ENCODE data around the gene OBSL1.
A peak's percentile ranks its signal among the peaks of the same experiment; 100 is the strongest.

OBSL1 gene

DNA sequence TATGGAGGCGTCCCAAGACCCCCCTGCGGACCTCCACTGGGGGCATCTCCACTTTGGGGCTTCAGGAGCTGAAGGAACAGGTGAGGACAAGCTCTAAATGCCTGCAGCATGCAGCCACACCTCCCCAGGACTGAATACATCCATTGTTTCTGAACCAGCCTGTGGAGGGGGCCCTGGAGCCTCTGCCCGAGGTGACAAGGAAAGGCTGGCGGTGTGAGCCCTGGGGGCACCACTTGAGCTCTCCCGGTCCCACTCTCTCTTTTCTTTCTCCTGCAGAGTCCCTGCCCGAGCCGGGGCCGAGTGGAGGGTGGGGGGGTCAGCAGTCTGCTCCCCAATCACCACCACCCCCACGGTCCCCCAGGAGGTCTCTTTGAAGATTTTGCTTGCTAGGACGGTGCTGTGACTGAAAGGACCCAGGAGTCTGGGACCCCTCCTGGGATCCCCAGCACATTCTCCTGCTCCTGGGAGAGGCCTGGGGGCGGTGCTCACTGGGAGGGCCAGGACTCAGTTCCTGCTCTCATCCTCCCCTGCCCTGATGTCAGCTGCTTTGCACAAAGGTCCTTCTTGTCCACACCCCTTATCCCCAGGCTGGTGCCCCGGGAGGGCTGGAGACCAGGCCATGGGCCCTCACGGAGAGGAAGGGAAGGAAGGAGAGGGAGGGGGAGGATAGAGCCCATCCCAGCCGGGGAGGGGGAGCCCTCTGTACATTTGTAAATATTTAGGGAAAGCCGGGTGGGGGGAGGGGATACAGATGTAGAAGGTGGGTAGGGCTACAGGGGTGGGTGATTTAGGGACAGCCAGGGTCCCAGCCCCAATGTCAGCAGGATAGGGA, 33.5 kb downstream of the OBSL1 start:
- peaks cover 18 to 23% of the 10 kb centered on the region in 2 donors for H3K4me1 ChIP-seq (ENCODE audit: control insufficient read depth in 2 of 2, insufficient read depth in 1 of 2, low read depth in 1 of 2, low read length in 2 of 2)
- peak overlapping the region; percentile 96 for H2AK5ac ChIP-seq (ENCODE audit: low read depth, low read length)
- H3K27ac ChIP-seq (replicated peaks; ENCODE audit: low read length), result no peak overlapping the region
- peak overlapping the region; percentile 82 for H2BK15ac ChIP-seq (ENCODE audit: low read length)
- H3K18ac ChIP-seq (ENCODE audit: low read length), result peak overlapping the region; percentile 73
- no peaks in the 10 kb centered on the region for H3K9me3 ChIP-seq (replicated peaks in 1 of 2; ENCODE audit: control insufficient read depth in 2 of 2, insufficient read depth in 1 of 2, low read depth in 1 of 2, low read length in 2 of 2)
- H3K9ac ChIP-seq (ENCODE audit: low read depth, low read length, poor library complexity), result peak overlapping the region; percentile 56
- no peak overlapping the region for H3K4ac ChIP-seq (ENCODE audit: low read length)
- H4K91ac ChIP-seq (ENCODE audit: low read depth, low read length, poor library complexity), result no peak overlapping the region
- no peak overlapping the region for H2BK5ac ChIP-seq (ENCODE audit: low read length)
- no peak overlapping the region for H2AFZ ChIP-seq (ENCODE audit: low read length)
- H2BK12ac ChIP-seq (ENCODE audit: low read length), result no peak overlapping the region
- peaks cover 13 to 32% of the 10 kb centered on the region in 2 donors for H3K36me3 ChIP-seq (replicated peaks in 1 of 2; ENCODE audit: control insufficient read depth in 2 of 2, insufficient read depth in 2 of 2, low read length in 2 of 2)
- no CpG with 5 or more reads among the region's 15 CpGs for WGBS, 2 donors (ENCODE audit: extremely low coverage in 2 of 2, insufficient read length in 2 of 2, insufficient replicate concordance in 1 of 2)
- H4K8ac ChIP-seq (ENCODE audit: low read depth, low read length), result peak overlapping the region; percentile 9
- DNase-seq (ENCODE audit: low spot score), result no peak
- H3K4me2 ChIP-seq (ENCODE audit: insufficient read depth, low read length, poor library complexity, severe bottlenecking), result peak overlapping the region; percentile 3
- H3K79me1 ChIP-seq (ENCODE audit: low read depth, low read length), result peaks cover 2% of the 10 kb centered on the region
- H3K23ac ChIP-seq (ENCODE audit: low read depth, low read length, poor library complexity), result peak overlapping the region; percentile 86
- no peak overlapping the region for H3K4me3 ChIP-seq (ENCODE audit: low read length in 2 of 2)
- H3K27me3 ChIP-seq (ENCODE audit: control insufficient read depth in 3 of 3, insufficient read depth in 3 of 3, low read depth in 1 of 3, low read length in 3 of 3), result peaks cover 0 to 21% (median 10%) of the 10 kb centered on the region in 3 experiments
- no peak overlapping the region for H2BK120ac ChIP-seq (ENCODE audit: low read depth, low read length)
- no peak overlapping the region for H3K14ac ChIP-seq (ENCODE audit: low read length)

GRCh38 chr2:219536967-219537366, 34.4 kb downstream of the OBSL1 start:
- Histone ChIP-seq H4K91ac (ENCODE audit: low read depth, low read length, poor library complexity) (no peak overlapping the region), H3K18ac (ENCODE audit: low read length) (peak overlapping the region; percentile 77), H3K9ac (ENCODE audit: low read depth, low read length, poor library complexity) (no peak overlapping the region), H3K79me1 (ENCODE audit: low read depth, low read length) (peaks cover 2% of the 10 kb centered on the region), H2BK5ac (ENCODE audit: low read length) (no peak overlapping the region), H4K8ac (ENCODE audit: low read depth, low read length) (no peak overlapping the region), H3K23ac (ENCODE audit: low read depth, low read length, poor library complexity) (peak overlapping the region; percentile 86), H3K4me2 (ENCODE audit: insufficient read depth, low read length, poor library complexity, severe bottlenecking) (no peak overlapping the region), H3K36me3 (replicated peaks in 1 of 2; ENCODE audit: control insufficient read depth in 2 of 2, insufficient read depth in 2 of 2, low read length in 2 of 2) (peaks cover 13 to 32% of the 10 kb centered on the region in 2 donors), H2BK12ac (ENCODE audit: low read length) (no peak overlapping the region), H2BK15ac (ENCODE audit: low read length) (peak overlapping the region; percentile 82), H2BK120ac (ENCODE audit: low read depth, low read length) (no peak overlapping the region), H3K4me1 (ENCODE audit: control insufficient read depth in 2 of 2, insufficient read depth in 1 of 2, low read depth in 1 of 2, low read length in 2 of 2) (peaks cover 15 to 20% of the 10 kb centered on the region in 2 donors), H2AK5ac (ENCODE audit: low read depth, low read length) (peak overlapping the region; percentile 96), H2AFZ (ENCODE audit: low read length) (no peak overlapping the region), H3K27ac (replicated peaks; ENCODE audit: low read length) (no peak overlapping the region), H3K4ac (ENCODE audit: low read length) (no peak overlapping the region), H3K9me3 (replicated peaks in 1 of 2; ENCODE audit: control insufficient read depth in 2 of 2, insufficient read depth in 1 of 2, low read depth in 1 of 2, low read length in 2 of 2) (no peaks in the 10 kb centered on the region), H3K14ac (ENCODE audit: low read length) (no peak overlapping the region), H3K4me3 (ENCODE audit: low read length in 2 of 2) (no peak overlapping the region), H3K27me3 (ENCODE audit: control insufficient read depth in 3 of 3, insufficient read depth in 3 of 3, low read depth in 1 of 3, low read length in 3 of 3) (peaks cover 0 to 30% (median 1%) of the 10 kb centered on the region in 3 experiments)
- no CpG with 5 or more reads among the region's 9 CpGs for WGBS, 2 donors (ENCODE audit: extremely low coverage in 2 of 2, insufficient read length in 2 of 2, insufficient replicate concordance in 1 of 2)
- DNase-seq (ENCODE audit: low spot score), result no peak

DNA sequence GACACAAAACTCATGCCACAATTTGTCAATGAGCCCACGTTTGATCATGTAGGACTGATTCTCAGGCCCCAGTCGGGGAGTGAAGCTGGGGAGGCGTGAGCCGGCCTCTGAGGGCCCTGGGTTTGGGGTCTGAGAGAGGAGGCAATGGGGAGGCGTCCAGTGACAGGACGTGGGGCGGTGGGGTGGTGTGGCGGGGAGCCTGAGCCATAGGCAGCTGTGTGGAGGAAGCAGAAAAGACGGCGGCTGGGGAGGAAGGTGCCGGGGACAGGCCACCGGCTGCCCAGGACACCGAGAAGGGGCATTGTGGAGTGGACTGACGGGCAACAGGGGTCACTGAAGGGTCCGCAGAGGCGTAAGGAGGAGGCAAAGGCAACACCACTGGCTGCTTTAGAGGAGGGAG, 34.9 kb downstream of the OBSL1 start:
- peaks cover 2% of the 10 kb centered on the region for H3K79me1 ChIP-seq (ENCODE audit: low read depth, low read length)
- H2AFZ ChIP-seq (ENCODE audit: low read length), result no peak overlapping the region
- no peak overlapping the region for H3K18ac ChIP-seq (ENCODE audit: low read length)
- H3K4me3 ChIP-seq (ENCODE audit: low read length in 2 of 2), result no peak overlapping the region
- no peak overlapping the region for H4K8ac ChIP-seq (ENCODE audit: low read depth, low read length)
- H3K9me3 ChIP-seq (replicated peaks in 1 of 2; ENCODE audit: control insufficient read depth in 2 of 2, insufficient read depth in 1 of 2, low read depth in 1 of 2, low read length in 2 of 2), result no peaks in the 10 kb centered on the region
- H2AK5ac ChIP-seq (ENCODE audit: low read depth, low read length), result peak overlapping the region; percentile 96
- H3K36me3 ChIP-seq (replicated peaks in 1 of 2; ENCODE audit: control insufficient read depth in 2 of 2, insufficient read depth in 2 of 2, low read length in 2 of 2), result peaks cover 13 to 31% of the 10 kb centered on the region in 2 donors
- no peak overlapping the region for H2BK15ac ChIP-seq (ENCODE audit: low read length)
- H3K4me2 ChIP-seq (ENCODE audit: insufficient read depth, low read length, poor library complexity, severe bottlenecking), result no peak overlapping the region
- H3K4me1 ChIP-seq (ENCODE audit: control insufficient read depth in 2 of 2, insufficient read depth in 1 of 2, low read depth in 1 of 2, low read length in 2 of 2), result peaks cover 15 to 16% of the 10 kb centered on the region in 2 donors
- no peak overlapping the region for H4K91ac ChIP-seq (ENCODE audit: low read depth, low read length, poor library complexity)
- WGBS, 2 donors (ENCODE audit: extremely low coverage in 2 of 2, insufficient read length in 2 of 2, insufficient replicate concordance in 1 of 2), result no CpG with 5 or more reads among the region's 16 CpGs
- H3K23ac ChIP-seq (ENCODE audit: low read depth, low read length, poor library complexity), result no peak overlapping the region
- no peak overlapping the region for H2BK12ac ChIP-seq (ENCODE audit: low read length)
- no peak overlapping the region for H3K4ac ChIP-seq (ENCODE audit: low read length)
- H3K14ac ChIP-seq (ENCODE audit: low read length), result no peak overlapping the region
- no peak overlapping the region for H2BK5ac ChIP-seq (ENCODE audit: low read length)
- no peak overlapping the region for H3K27ac ChIP-seq (replicated peaks; ENCODE audit: low read length)
- no peak for DNase-seq (ENCODE audit: low spot score)
- no peak overlapping the region for H3K9ac ChIP-seq (ENCODE audit: low read depth, low read length, poor library complexity)
- H3K27me3 ChIP-seq (ENCODE audit: control insufficient read depth in 3 of 3, insufficient read depth in 3 of 3, low read depth in 1 of 3, low read length in 3 of 3), result peaks cover 0 to 36% (median 0%) of the 10 kb centered on the region in 3 experiments
- no peak overlapping the region for H2BK120ac ChIP-seq (ENCODE audit: low read depth, low read length)

DNA sequence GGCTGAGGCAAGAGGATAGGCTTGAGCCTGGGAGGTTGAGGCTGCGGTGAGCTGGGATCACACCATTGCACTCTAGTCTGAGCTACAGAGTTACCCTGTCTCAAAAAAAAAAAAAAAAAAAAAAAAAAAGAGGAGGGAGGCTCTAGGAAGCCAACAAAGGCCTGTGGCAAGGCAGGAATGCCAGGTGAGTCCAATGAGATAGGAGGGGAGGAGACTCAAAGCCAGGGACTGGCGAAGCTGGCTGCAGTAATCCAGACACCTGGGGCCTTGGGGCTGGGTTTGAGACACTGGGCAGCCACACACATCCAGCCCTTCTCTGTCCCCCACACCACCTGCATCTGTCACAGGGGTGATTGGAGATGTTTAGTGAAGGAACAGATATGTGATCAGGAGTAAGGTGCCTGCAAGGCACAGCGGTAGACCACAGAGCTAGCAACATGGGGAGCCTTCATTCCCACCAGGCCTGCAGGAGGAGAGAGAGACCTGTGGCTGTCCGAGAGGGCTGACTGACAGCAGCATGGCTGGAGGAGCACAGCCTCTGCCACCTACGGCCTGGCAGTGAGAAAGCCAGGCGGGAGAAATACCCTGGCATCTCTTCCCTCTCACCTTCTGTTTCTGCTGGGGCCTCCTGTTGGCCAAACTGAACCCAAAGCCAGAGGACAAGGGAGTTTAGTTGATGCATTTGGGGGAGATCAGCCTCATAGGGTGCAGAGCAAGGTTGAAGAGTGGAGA, 37.2 kb downstream of the OBSL1 start:
- peak overlapping the region; percentile 27 for H3K9ac ChIP-seq (ENCODE audit: low read depth, low read length, poor library complexity)
- no peak overlapping the region for H2AFZ ChIP-seq (ENCODE audit: low read length)
- no peaks in the 10 kb centered on the region for H3K79me1 ChIP-seq (ENCODE audit: low read depth, low read length)
- WGBS, 2 donors (ENCODE audit: extremely low coverage in 2 of 2, insufficient read length in 2 of 2, insufficient replicate concordance in 1 of 2), result no CpG with 5 or more reads among the region's 6 CpGs
- no peak overlapping the region for H2AK5ac ChIP-seq (ENCODE audit: low read depth, low read length)
- H3K4ac ChIP-seq (ENCODE audit: low read length), result no peak overlapping the region
- H2BK15ac ChIP-seq (ENCODE audit: low read length), result no peak overlapping the region
- peaks cover 2 to 8% of the 10 kb centered on the region in 2 donors for H3K36me3 ChIP-seq (replicated peaks in 1 of 2; ENCODE audit: control insufficient read depth in 2 of 2, insufficient read depth in 2 of 2, low read length in 2 of 2)
- peaks cover 20 to 22% of the 10 kb centered on the region in 2 donors for H3K4me1 ChIP-seq (ENCODE audit: control insufficient read depth in 2 of 2, insufficient read depth in 1 of 2, low read depth in 1 of 2, low read length in 2 of 2)
- H3K18ac ChIP-seq (ENCODE audit: low read length), result no peak overlapping the region
- H3K14ac ChIP-seq (ENCODE audit: low read length), result no peak overlapping the region
- no peak for DNase-seq (ENCODE audit: low spot score)
- H4K91ac ChIP-seq (ENCODE audit: low read depth, low read length, poor library complexity), result no peak overlapping the region
- no peak overlapping the region for H3K27ac ChIP-seq (replicated peaks; ENCODE audit: low read length)
- no peak overlapping the region for H4K8ac ChIP-seq (ENCODE audit: low read depth, low read length)
- no peak overlapping the region for H2BK5ac ChIP-seq (ENCODE audit: low read length)
- H3K23ac ChIP-seq (ENCODE audit: low read depth, low read length, poor library complexity), result no peak overlapping the region
- no peak overlapping the region for H3K4me2 ChIP-seq (ENCODE audit: insufficient read depth, low read length, poor library complexity, severe bottlenecking)
- H3K4me3 ChIP-seq (ENCODE audit: low read length in 2 of 2), result no peak overlapping the region
- H3K9me3 ChIP-seq (replicated peaks in 1 of 2; ENCODE audit: control insufficient read depth in 2 of 2, insufficient read depth in 1 of 2, low read depth in 1 of 2, low read length in 2 of 2), result no peaks in the 10 kb centered on the region
- peaks cover 0 to 54% (median 9%) of the 10 kb centered on the region in 3 experiments for H3K27me3 ChIP-seq (ENCODE audit: control insufficient read depth in 3 of 3, insufficient read depth in 3 of 3, low read depth in 1 of 3, low read length in 3 of 3)
- no peak overlapping the region for H2BK12ac ChIP-seq (ENCODE audit: low read length)
- H2BK120ac ChIP-seq (ENCODE audit: low read depth, low read length), result no peak overlapping the region
